ENCODE results near the gene PDCD1. TPM values are rescaled to one million over a fixed set of nuclear protein-coding genes. Genes with fewer than 3 reads are reported as not detected.

PDCD1 gene
- total RNA-seq, 1 experiment from 2014 or later = not detected

DNA sequence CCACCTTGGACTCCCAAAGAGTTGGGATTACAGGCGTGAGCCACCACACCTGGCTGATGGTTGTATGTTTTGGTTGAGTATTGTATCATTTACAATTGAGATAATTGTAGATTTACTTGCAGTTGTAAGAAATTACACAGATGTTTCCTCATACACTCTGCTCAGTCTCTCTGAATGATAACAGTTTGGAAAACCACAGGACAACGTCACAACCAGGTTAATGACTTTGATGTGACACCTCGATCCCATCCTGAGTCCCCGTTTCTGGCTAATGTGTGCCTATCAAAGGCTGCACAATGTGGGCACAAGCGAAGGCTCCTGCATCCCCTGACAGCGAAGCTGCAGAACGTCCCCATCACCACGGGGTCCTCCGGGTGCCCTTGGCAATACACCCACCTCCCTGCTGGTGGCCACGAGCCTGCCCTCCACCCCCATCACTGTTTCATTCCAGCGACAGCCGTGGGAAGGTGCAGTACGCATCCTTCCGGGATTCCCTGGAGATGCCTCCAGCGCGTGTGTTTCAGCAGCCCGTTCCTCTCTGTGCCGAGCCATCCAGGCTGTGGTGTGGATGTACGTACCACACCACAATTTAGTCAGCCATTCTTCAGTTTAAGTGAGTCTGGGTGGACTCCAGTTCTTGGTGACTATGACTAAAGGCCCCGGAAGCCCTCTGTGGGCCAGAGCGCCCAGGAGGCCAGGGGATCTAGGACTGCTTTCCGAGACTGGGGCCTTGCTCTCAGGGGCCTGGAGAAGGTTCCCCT is 4.3 kb upstream of the PDCD1 start:
- H3K79me2 ChIP-seq (ENCODE audit: low read length) = no peaks in the 10 kb centered on the region
- no peaks in the 10 kb centered on the region for H3K9me2 ChIP-seq (replicated peaks; ENCODE audit: low read length)
- ATAC-seq (no peak), DNase-seq (no peak)
- no peaks in the 10 kb centered on the region for H4K20me1 ChIP-seq (ENCODE audit: low read length)
- H3F3A ChIP-seq (ENCODE audit: low read length, unreplicated experiment) = no peaks in the 10 kb centered on the region
- no peak for TF ChIP-seq EZH2 (IDR thresholded peaks at IDR 0.05; ENCODE audit: low read length, unreplicated experiment)
- no peak for TF ChIP-seq EZH2phosphoT487 (IDR thresholded peaks at IDR 0.05; ENCODE audit: borderline replicate concordance, low read length)
- TF ChIP-seq CTCF (conservative IDR thresholded peaks at IDR 0.05; ENCODE audit: low read depth, low read length) = no peak
- no peak overlapping the region for H2AFZ ChIP-seq (ENCODE audit: low read length)
- H3K9me3 ChIP-seq (ENCODE audit: low read length) = no peaks in the 10 kb centered on the region
- H3K27me3 ChIP-seq (ENCODE audit: low read length) = no peaks in the 10 kb centered on the region
- intact Hi-C loops (cut with micrococcal nuclease) = loop anchor here (10.0 kb wide), 1 partner anchor 128 kb away; the partner anchor contains the start of gene D2HGDH
- BruUV-seq (replicated peaks) = no TSS peak
- no peak overlapping the region for H3K4me3 ChIP-seq (ENCODE audit: low read length)
- H3K4me2 ChIP-seq (ENCODE audit: low read length) = no peak overlapping the region
- POLR2A ChIA-PET (ENCODE audit: unreplicated experiment) = no interaction called here
- no peaks in the 10 kb centered on the region for H3K36me3 ChIP-seq (ENCODE audit: low read depth, low read length)
- H3K27ac ChIP-seq (ENCODE audit: low read length) = no peak overlapping the region
- no peaks in the 10 kb centered on the region for H3K4me1 ChIP-seq (ENCODE audit: insufficient read depth, low read length)
- CTCF ChIA-PET = no interaction called here
- H3K9ac ChIP-seq (ENCODE audit: low read length) = no peak overlapping the region

- Histone ChIP-seq H3K79me2 (ENCODE audit: low read length) (no peaks in the 10 kb centered on the region), H3K9me3 (ENCODE audit: low read length) (no peaks in the 10 kb centered on the region), H3F3A (ENCODE audit: low read length, unreplicated experiment) (no peaks in the 10 kb centered on the region), H3K27ac (ENCODE audit: low read length) (no peak overlapping the region), H3K9me2 (replicated peaks; ENCODE audit: low read length) (no peaks in the 10 kb centered on the region), H3K27me3 (ENCODE audit: low read length) (no peaks in the 10 kb centered on the region), H3K4me1 (ENCODE audit: insufficient read depth, low read length) (no peaks in the 10 kb centered on the region), H3K9ac (ENCODE audit: low read length) (no peak overlapping the region), H4K20me1 (ENCODE audit: low read length) (no peaks in the 10 kb centered on the region), H3K4me2 (ENCODE audit: low read length) (no peak overlapping the region), H3K4me3 (ENCODE audit: low read length) (no peak overlapping the region), H2AFZ (ENCODE audit: low read length) (no peak overlapping the region), H3K36me3 (ENCODE audit: low read depth, low read length) (no peaks in the 10 kb centered on the region)
- ChIA-PET CTCF (no interaction called here), POLR2A (ENCODE audit: unreplicated experiment) (no interaction called here)
- no peak for TF ChIP-seq EZH2phosphoT487 (IDR thresholded peaks at IDR 0.05; ENCODE audit: borderline replicate concordance, low read length)
- no peak for TF ChIP-seq CTCF (conservative IDR thresholded peaks at IDR 0.05; ENCODE audit: low read depth, low read length)
- no peak for TF ChIP-seq EZH2 (IDR thresholded peaks at IDR 0.05; ENCODE audit: low read length, unreplicated experiment)
- no TSS peak for BruUV-seq (replicated peaks)
- DNase-seq = no peak
- no peak for ATAC-seq
- intact Hi-C loops (cut with micrococcal nuclease) = loop anchor here (10.0 kb wide), 1 partner anchor 127 kb away; the partner anchor contains the start of gene D2HGDH
Measured at GRCh38 chr2:241862093-241862492, 3.4 kb upstream of the PDCD1 start.

DNA sequence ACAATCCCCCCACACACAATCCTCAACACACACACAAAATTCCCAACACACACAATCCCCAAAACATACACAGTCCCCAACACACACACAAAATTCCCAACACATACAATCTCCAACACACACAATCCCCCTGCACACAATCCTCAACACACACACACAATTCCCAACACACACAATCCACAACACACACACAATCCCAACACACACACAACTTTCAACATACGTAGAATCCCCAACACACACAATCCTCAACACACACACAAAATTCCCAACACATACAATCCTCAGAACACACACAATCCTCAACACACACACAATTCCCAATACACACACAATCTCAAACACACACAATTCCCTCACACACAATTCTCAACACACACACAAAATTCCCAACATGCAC is 2.6 kb upstream of the PDCD1 start:
- DNase-seq (no peak), ATAC-seq (no peak)
- no peak for TF ChIP-seq EZH2 (IDR thresholded peaks at IDR 0.05; ENCODE audit: low read length, unreplicated experiment)
- TF ChIP-seq CTCF (conservative IDR thresholded peaks at IDR 0.05; ENCODE audit: low read depth, low read length) = no peak
- TF ChIP-seq EZH2phosphoT487 (IDR thresholded peaks at IDR 0.05; ENCODE audit: borderline replicate concordance, low read length) = no peak
- Histone ChIP-seq H3K36me3 (ENCODE audit: low read depth, low read length) (no peaks in the 10 kb centered on the region), H3F3A (ENCODE audit: low read length, unreplicated experiment) (no peaks in the 10 kb centered on the region), H3K9me2 (replicated peaks; ENCODE audit: low read length) (no peaks in the 10 kb centered on the region), H3K9ac (ENCODE audit: low read length) (no peak overlapping the region), H3K9me3 (ENCODE audit: low read length) (no peaks in the 10 kb centered on the region), H3K4me1 (ENCODE audit: insufficient read depth, low read length) (no peaks in the 10 kb centered on the region), H3K4me3 (ENCODE audit: low read length) (no peak overlapping the region), H3K27ac (ENCODE audit: low read length) (no peak overlapping the region), H4K20me1 (ENCODE audit: low read length) (no peaks in the 10 kb centered on the region), H3K79me2 (ENCODE audit: low read length) (no peaks in the 10 kb centered on the region), H3K4me2 (ENCODE audit: low read length) (no peak overlapping the region), H3K27me3 (ENCODE audit: low read length) (no peaks in the 10 kb centered on the region), H2AFZ (ENCODE audit: low read length) (no peak overlapping the region)
- POLR2A ChIA-PET (ENCODE audit: unreplicated experiment) = no interaction called here
- no TSS peak for BruUV-seq (replicated peaks)
- intact Hi-C loops (cut with micrococcal nuclease) = loop anchor here (10.0 kb wide), 1 partner anchor 126 kb away; the partner anchor contains the start of gene D2HGDH
- CTCF ChIA-PET = no interaction called here

Data from PC-3 (cell line).